ENCODE measurements around the gene PRR14L. TPM values are rescaled to one million over a fixed set of nuclear protein-coding genes. Genes with fewer than 3 reads are reported as not detected.
"Not testable (repeated sequence)": the region's sequence is repeated elsewhere in the genome, so short reads cannot be mapped to it uniquely, and the experiment has no call there.

Gene PRR14L
- polyA plus RNA-seq, 4 donors, result 19.0 to 28.3 (median 26.8) TPM

GRCh38 chr22:31683181-31684105, 66.5 kb downstream of the PRR14L start:
- DNase-seq (ENCODE audit: low read depth in 4 of 4, low spot score in 3 of 4), result no peak

- no peak for DNase-seq (ENCODE audit: low read depth in 4 of 4, low spot score in 3 of 4)
Observed at GRCh38 chr22:31682751-31683150, 67.2 kb downstream of the PRR14L start.

- DNase-seq (ENCODE audit: low read depth in 4 of 4, low spot score in 3 of 4), result no peak
Observed at GRCh38 chr22:31681349-31682345, 68.3 kb downstream of the PRR14L start.

GRCh38 chr22:31680861-31681341, 69.0 kb downstream of the PRR14L start:
- DNase-seq (ENCODE audit: low read depth in 4 of 4, low spot score in 3 of 4), result no peak

GRCh38 chr22:31678748-31679147, 71.2 kb downstream of the PRR14L start:
- no peak for DNase-seq (ENCODE audit: low read depth in 4 of 4, low spot score in 3 of 4)

GRCh38 chr22:31676700-31677099, 73.2 kb downstream of the PRR14L start:
- peak; percentile 60 to 79 (median 70) for DNase-seq (ENCODE audit: low read depth in 4 of 4, low spot score in 3 of 4)

GRCh38 chr22:31674219-31674618, 75.7 kb downstream of the PRR14L start:
- DNase-seq (ENCODE audit: low read depth in 4 of 4, low spot score in 3 of 4), result not testable (repeated sequence)

GRCh38 chr22:31668849-31669248, 81.1 kb downstream of the PRR14L start:
- not testable (repeated sequence) for DNase-seq (ENCODE audit: low read depth in 4 of 4, low spot score in 3 of 4)

GRCh38 chr22:31662668-31663037, 87.3 kb downstream of the PRR14L start:
- DNase-seq (ENCODE audit: low read depth in 4 of 4, low spot score in 3 of 4), result no peak

- DNase-seq (ENCODE audit: low read depth in 4 of 4, low spot score in 3 of 4), result peak; percentile 89 to 95 (median 94)
Observed at GRCh38 chr22:31661851-31662667, 87.9 kb downstream of the PRR14L start, which contains the start of gene PISD. PISD (minus strand) TSS chr22:31662215; CDS start chr22:31662208, 7 bp downstream.

GRCh38 chr22:31660860-31661341, 89.0 kb downstream of the PRR14L start:
- not testable (repeated sequence) for DNase-seq (ENCODE audit: low read depth in 4 of 4, low spot score in 3 of 4)

- DNase-seq (ENCODE audit: low read depth in 4 of 4, low spot score in 3 of 4), result no peak
Observed at GRCh38 chr22:31659246-31659645, 90.7 kb downstream of the PRR14L start.

- no peak for DNase-seq (ENCODE audit: low read depth in 4 of 4, low spot score in 3 of 4)
Observed at GRCh38 chr22:31654408-31654807, 95.5 kb downstream of the PRR14L start.

- DNase-seq (ENCODE audit: low read depth in 4 of 4, low spot score in 3 of 4), result no peak
Observed at GRCh38 chr22:31653944-31654343, 96.0 kb downstream of the PRR14L start.

- DNase-seq (ENCODE audit: low read depth in 4 of 4, low spot score in 3 of 4), result no peak
Observed at GRCh38 chr22:31652911-31653684, 96.8 kb downstream of the PRR14L start.

- no peak for DNase-seq (ENCODE audit: low read depth in 4 of 4, low spot score in 3 of 4)
Observed at GRCh38 chr22:31652088-31652487, 97.8 kb downstream of the PRR14L start.

- no peak for DNase-seq (ENCODE audit: low read depth in 4 of 4, low spot score in 3 of 4)
Observed at GRCh38 chr22:31651664-31652063, 98.3 kb downstream of the PRR14L start.

GRCh38 chr22:31650391-31650790, 99.5 kb downstream of the PRR14L start:
- DNase-seq (ENCODE audit: low read depth in 4 of 4, low spot score in 3 of 4), result no peak

Measured in left renal pelvis (tissue), 4 donors.